ENCODE results near the gene PACSIN2. TPM values are rescaled to one million over a fixed set of nuclear protein-coding genes. Genes with fewer than 3 reads are reported as not detected.

PACSIN2 gene
- total and polyA plus RNA-seq, 10 of the 15 experiments (the other 5 are each of a cell fraction or from before 2014, with no cell fraction given), result 0.93 to 78.7 (median 46.8) TPM

DNA sequence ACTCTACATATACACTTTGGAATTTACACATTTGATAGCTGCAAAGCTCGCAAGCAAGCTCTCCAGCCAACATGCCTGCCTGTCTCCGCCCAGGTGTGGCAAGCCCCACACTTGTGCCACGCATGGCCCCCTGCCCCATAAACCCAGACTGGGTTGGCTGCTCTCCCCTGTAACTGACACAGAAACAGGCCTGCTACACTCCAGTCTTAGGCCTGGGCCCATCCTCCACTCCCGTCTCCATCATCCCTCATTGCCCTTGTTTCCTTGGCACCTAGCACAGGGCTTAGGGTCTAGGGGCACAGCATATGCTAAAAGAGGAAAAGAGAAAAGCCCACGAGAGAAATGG is 41.4 kb downstream of the PACSIN2 start:
- intact Hi-C loops (cut with micrococcal nuclease; ENCODE audit: unreplicated experiment), result no loop called here
- DNase-seq (ENCODE audit: low read depth, low spot score) (no peak), FAIRE-seq (no peak), ATAC-seq (no peak)
- in situ Hi-C loops (cut with MboI), result no loop called here
- TF ChIP-seq ASH2L (IDR thresholded peaks at IDR 0.05; ENCODE audit: borderline replicate concordance, low read depth) (no peak), IRF4 (IDR thresholded peaks at IDR 0.05; ENCODE audit: low read depth, low read length) (no peak), RAD51 (IDR thresholded peaks at IDR 0.05) (no peak), HDAC2 (IDR thresholded peaks at IDR 0.05) (no peak)
- TF ChIP-seq, protein P1, sequence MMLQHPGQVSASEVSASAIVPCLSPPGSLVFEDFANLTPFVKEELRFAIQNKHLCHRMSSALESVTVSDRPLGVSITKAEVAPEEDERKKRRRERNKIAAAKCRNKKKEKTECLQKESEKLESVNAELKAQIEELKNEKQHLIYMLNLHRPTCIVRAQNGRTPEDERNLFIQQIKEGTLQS (IDR thresholded peaks at IDR 0.05; ENCODE audit: borderline replicate concordance, extremely low read depth, low read depth, low read length), result no peak
- Histone ChIP-seq H3K9me3 (replicated peaks; ENCODE audit: control insufficient read depth, insufficient read depth, low read length) (no peaks in the 10 kb centered on the region), H3K36me3 (ENCODE audit: control insufficient read depth in 2 of 2, insufficient read depth in 2 of 2, low read length in 1 of 2) (peaks cover 1 to 3% of the 10 kb centered on the region in 2 experiments; a peak in 3 of 4 replicates), H3K4me2 (ENCODE audit: control insufficient read depth, insufficient read depth) (no peak overlapping the region), H4K20me1 (ENCODE audit: control insufficient read depth, insufficient read depth) (no peaks in the 10 kb centered on the region), H3K9ac (ENCODE audit: control insufficient read depth, insufficient read depth, low read length) (no peak overlapping the region), H3K27ac (ENCODE audit: control insufficient read depth, insufficient read depth) (no peak overlapping the region), H3K79me2 (ENCODE audit: control insufficient read depth, insufficient read depth, low read length) (peaks cover 70% of the 10 kb centered on the region), H3K4me1 (ENCODE audit: control insufficient read depth, insufficient read depth, low read length) (peaks cover 28% of the 10 kb centered on the region), H3K4me3 (no peak overlapping the region), H3K27me3 (replicated peaks in 1 of 2; ENCODE audit: control insufficient read depth in 2 of 2, insufficient read depth in 2 of 2, low read length in 1 of 2) (no peaks in the 10 kb centered on the region), H2AFZ (ENCODE audit: control insufficient read depth, low read depth, low read length) (no peak overlapping the region)
- POLR2A ChIA-PET, result no interaction called here
- SMC1A ChIA-PET (ENCODE audit: uncharacterized antibody, unreplicated experiment), result interaction anchor here (1.0 to 2.2 kb wide), 5 partner anchors 8 to 106 kb away, joined by 3 to 6 read pairs (median 3); no protein-coding TSS in a partner anchor
- no TSS peak for BruUV-seq (replicated peaks)
- CTCF ChIA-PET, result interaction anchor here (0.6 to 1.6 kb wide), 6 partner anchors 17 to 106 kb away, joined by 3 to 6 read pairs (median 4); no protein-coding TSS in a partner anchor
- WGBS (ENCODE audit: insufficient coverage, insufficient replicate concordance, low lambda C conversion rate, missing lambda C conversion rate), result 63% methylated on average over 5 of the region's 5 CpGs
- RAD21 ChIA-PET (ENCODE audit: unreplicated experiment), result no interaction called here

DNA sequence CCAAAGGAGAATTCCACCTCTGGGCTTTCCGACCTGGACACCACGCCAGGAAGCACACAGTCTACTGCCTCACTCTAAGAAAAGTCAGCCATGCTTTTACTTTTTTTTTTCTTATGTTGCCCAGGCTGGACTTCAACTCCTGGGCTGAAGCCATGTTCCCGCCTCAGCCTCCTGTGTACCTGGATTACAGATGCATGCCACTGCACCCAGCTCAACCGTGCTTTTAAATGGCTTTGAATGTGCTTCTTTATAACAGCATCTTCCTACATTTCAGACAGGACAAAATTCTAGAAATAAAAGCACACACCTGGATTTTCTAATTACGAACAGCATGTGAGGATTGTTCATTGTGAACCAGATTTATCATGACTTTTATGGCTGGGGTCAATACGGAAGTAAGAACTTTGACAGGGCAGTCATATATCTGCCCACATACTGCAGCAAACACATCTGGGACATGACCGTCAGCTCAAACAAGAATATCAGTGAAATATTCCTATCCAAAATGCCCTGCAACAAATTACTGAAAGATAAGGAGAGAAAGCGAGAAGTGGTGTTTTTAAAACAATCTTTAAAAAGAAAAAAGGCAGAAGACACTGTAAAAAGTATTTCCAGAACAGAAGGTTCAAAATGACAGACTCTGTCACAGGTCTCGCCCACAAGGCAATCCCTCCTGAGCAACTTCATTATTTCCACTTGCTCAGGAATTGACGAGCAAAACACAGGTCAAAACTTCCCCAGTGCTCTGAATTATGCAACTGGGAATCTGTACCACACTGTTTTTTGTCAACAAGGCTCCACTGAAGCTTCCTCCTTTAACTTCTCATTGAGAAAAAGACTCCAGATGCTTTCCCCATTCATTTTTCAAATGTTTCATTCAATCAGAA is 42.1 kb downstream of the PACSIN2 start:
- Histone ChIP-seq H3K27ac (ENCODE audit: control insufficient read depth, insufficient read depth) (no peak overlapping the region), H3K27me3 (replicated peaks in 1 of 2; ENCODE audit: control insufficient read depth in 2 of 2, insufficient read depth in 2 of 2, low read length in 1 of 2) (no peaks in the 10 kb centered on the region), H3K4me2 (ENCODE audit: control insufficient read depth, insufficient read depth) (no peak overlapping the region), H3K79me2 (ENCODE audit: control insufficient read depth, insufficient read depth, low read length) (peaks cover 68% of the 10 kb centered on the region), H3K9me3 (replicated peaks; ENCODE audit: control insufficient read depth, insufficient read depth, low read length) (no peaks in the 10 kb centered on the region), H3K4me3 (no peak overlapping the region), H3K4me1 (ENCODE audit: control insufficient read depth, insufficient read depth, low read length) (peaks cover 24% of the 10 kb centered on the region), H2AFZ (ENCODE audit: control insufficient read depth, low read depth, low read length) (no peak overlapping the region), H3K9ac (ENCODE audit: control insufficient read depth, insufficient read depth, low read length) (no peak overlapping the region), H4K20me1 (ENCODE audit: control insufficient read depth, insufficient read depth) (no peaks in the 10 kb centered on the region), H3K36me3 (ENCODE audit: control insufficient read depth in 2 of 2, insufficient read depth in 2 of 2, low read length in 1 of 2) (peaks cover 2 to 3% of the 10 kb centered on the region in 2 experiments; a peak in 3 of 4 replicates)
- DNase-seq (ENCODE audit: low read depth, low spot score) (no peak), ATAC-seq (no peak), FAIRE-seq (no peak)
- WGBS (ENCODE audit: insufficient coverage, insufficient replicate concordance, low lambda C conversion rate, missing lambda C conversion rate), result 71% methylated on average over 10 of the region's 10 CpGs
- intact Hi-C loops (cut with micrococcal nuclease; ENCODE audit: unreplicated experiment) (no loop called here), in situ Hi-C loops (cut with MboI) (no loop called here)
- SMC1A ChIA-PET (ENCODE audit: uncharacterized antibody, unreplicated experiment), result interaction anchor here (1.0 to 2.2 kb wide), 5 partner anchors 8 to 105 kb away, joined by 3 to 6 read pairs (median 3); no protein-coding TSS in a partner anchor
- no TSS peak for BruUV-seq (replicated peaks)
- POLR2A ChIA-PET, result no interaction called here
- RAD21 ChIA-PET (ENCODE audit: unreplicated experiment), result no interaction called here
- CTCF ChIA-PET, result interaction anchor here (1.1 to 1.6 kb wide), 2 partner anchors 45 to 105 kb away, joined by 4 to 6 read pairs; no protein-coding TSS in a partner anchor
- TF ChIP-seq MEF2A (IDR thresholded peaks at IDR 0.05; ENCODE audit: insufficient read depth, low read depth, low read length) (no peak), NR2F1 (conservative IDR thresholded peaks at IDR 0.05) (no peak), NFYB (IDR thresholded peaks at IDR 0.05; ENCODE audit: insufficient read depth, low read depth, low read length) (no peak)
- TF ChIP-seq, protein P2, sequence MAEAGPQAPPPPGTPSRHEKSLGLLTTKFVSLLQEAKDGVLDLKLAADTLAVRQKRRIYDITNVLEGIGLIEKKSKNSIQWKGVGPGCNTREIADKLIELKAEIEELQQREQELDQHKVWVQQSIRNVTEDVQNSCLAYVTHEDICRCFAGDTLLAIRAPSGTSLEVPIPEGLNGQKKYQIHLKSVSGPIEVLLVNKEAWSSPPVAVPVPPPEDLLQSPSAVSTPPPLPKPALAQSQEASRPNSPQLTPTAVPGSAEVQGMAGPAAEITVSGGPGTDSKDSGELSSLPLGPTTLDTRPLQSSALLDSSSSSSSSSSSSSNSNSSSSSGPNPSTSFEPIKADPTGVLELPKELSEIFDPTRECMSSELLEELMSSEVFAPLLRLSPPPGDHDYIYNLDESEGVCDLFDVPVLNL (IDR thresholded peaks at IDR 0.05; ENCODE audit: low read depth, low read length), result no peak
- TF ChIP-seq, protein P3, sequence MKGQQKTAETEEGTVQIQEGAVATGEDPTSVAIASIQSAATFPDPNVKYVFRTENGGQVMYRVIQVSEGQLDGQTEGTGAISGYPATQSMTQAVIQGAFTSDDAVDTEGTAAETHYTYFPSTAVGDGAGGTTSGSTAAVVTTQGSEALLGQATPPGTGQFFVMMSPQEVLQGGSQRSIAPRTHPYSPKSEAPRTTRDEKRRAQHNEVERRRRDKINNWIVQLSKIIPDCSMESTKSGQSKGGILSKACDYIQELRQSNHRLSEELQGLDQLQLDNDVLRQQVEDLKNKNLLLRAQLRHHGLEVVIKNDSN (IDR thresholded peaks at IDR 0.05; ENCODE audit: borderline replicate concordance, extremely low read length, insufficient read depth, low read depth, low read length), result no peak
- TF ChIP-seq, protein P4, sequence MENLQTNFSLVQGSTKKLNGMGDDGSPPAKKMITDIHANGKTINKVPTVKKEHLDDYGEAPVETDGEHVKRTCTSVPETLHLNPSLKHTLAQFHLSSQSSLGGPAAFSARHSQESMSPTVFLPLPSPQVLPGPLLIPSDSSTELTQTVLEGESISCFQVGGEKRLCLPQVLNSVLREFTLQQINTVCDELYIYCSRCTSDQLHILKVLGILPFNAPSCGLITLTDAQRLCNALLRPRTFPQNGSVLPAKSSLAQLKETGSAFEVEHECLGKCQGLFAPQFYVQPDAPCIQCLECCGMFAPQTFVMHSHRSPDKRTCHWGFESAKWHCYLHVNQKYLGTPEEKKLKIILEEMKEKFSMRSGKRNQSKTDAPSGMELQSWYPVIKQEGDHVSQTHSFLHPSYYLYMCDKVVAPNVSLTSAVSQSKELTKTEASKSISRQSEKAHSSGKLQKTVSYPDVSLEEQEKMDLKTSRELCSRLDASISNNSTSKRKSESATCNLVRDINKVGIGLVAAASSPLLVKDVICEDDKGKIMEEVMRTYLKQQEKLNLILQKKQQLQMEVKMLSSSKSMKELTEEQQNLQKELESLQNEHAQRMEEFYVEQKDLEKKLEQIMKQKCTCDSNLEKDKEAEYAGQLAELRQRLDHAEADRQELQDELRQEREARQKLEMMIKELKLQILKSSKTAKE (IDR thresholded peaks at IDR 0.05; ENCODE audit: low read depth, poor library complexity, severe bottlenecking), result no peak

Measured in GM12878 (cell line).